Duodenal mucosa (tissue), 2 donors: ENCODE measurements around the gene AP2A2.

Source experiments
- H3K27ac ChIP-seq: one replicate; pipeline ENCODE4 v1.7.0; 2013; ENCODE audit warnings: low read depth, low read length
- H3K27me3 ChIP-seq, 2 donors: one replicate each; pipeline ENCODE4 v1.7.0; 2013; ENCODE audit warnings: low read length in 2 of 2, control low read depth in 1 of 2; ENCODE audit not compliant: insufficient read depth in 2 of 2, control insufficient read depth in 1 of 2
- H3K36me3 ChIP-seq, 2 donors: one replicate each; pipeline ENCODE4 v1.7.0; 2013; ENCODE audit warnings: low read length in 2 of 2, control low read depth in 1 of 2; ENCODE audit not compliant: insufficient read depth in 2 of 2, control insufficient read depth in 1 of 2
- H3K4me1 ChIP-seq, 2 donors: one replicate each; pipeline ENCODE4 v1.7.0; 2013; ENCODE audit warnings: low read length in 2 of 2, control low read depth in 1 of 2; ENCODE audit not compliant: insufficient read depth in 2 of 2, control insufficient read depth in 1 of 2
- H3K4me3 ChIP-seq, 2 donors: one replicate each; pipeline ENCODE4 v1.7.0; 2013; ENCODE audit warnings: low read length in 2 of 2, low read depth in 1 of 2
- H3K9ac ChIP-seq, 2 donors: one replicate each; pipeline ENCODE4 v1.7.0; 2013; ENCODE audit warnings: low read length in 2 of 2, low read depth in 1 of 2
- H3K9me3 ChIP-seq, 2 donors: one replicate each; pipeline ENCODE4 v1.7.0; 2013; ENCODE audit warnings: low read length in 2 of 2, control low read depth in 1 of 2; ENCODE audit not compliant: control insufficient read depth in 1 of 2

Gene AP2A2

DNA sequence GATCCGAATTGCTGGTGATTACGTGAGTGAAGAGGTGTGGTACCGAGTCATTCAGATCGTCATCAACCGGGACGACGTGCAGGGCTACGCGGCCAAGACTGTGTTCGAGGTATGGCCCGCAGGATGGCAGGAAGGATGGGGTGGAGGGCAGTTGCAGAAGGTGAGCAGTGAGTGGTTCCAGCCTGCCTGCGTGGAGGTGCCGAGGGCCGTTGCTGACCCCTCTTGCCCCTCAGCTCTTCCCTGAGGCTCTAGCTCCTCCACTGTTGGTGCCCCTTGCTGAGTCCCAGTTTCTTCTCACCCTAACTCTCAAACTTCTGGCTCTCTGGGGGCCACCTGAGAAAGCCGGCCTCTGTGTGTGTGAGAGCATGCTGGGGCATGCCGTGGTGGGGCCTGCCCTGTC, 66.9 kb downstream of the AP2A2 start:
- H3K27ac ChIP-seq = no peak overlapping the region
- no peak overlapping the region for H3K4me3 ChIP-seq
- no peaks in the 10 kb centered on the region for H3K9me3 ChIP-seq
- no peaks in the 10 kb centered on the region for H3K4me1 ChIP-seq
- no peaks in the 10 kb centered on the region for H3K27me3 ChIP-seq
- H3K36me3 ChIP-seq = peaks cover 34 to 82% of the 10 kb centered on the region in 2 donors
- H3K9ac ChIP-seq = no peak overlapping the region

DNA sequence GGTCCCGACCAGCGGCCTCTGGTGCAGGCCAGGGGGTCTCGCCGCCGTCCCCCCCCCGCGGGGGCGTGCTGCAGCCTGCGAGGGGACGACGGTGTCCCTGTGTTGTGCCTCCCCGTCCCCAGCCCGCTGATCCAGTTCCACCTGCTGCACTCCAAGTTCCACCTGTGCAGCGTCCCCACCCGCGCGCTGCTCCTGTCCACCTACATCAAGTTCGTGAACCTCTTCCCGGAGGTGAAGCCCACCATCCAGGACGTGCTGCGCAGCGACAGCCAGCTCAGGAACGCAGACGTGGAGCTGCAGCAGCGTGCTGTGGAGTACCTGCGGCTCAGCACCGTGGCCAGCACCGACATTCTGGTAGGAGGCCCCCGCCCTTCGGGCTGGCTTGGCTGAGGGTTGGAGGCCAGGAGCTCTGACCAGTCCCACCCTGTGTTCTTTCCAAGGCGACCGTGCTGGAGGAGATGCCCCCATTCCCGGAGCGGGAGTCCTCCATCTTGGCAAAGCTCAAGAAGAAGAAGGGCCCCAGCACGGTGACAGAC, 68.0 kb downstream of the AP2A2 start:
- no peaks in the 10 kb centered on the region for H3K4me1 ChIP-seq
- H3K4me3 ChIP-seq = no peak overlapping the region
- no peaks in the 10 kb centered on the region for H3K27me3 ChIP-seq
- H3K27ac ChIP-seq = no peak overlapping the region
- peaks cover 34 to 73% of the 10 kb centered on the region in 2 donors for H3K36me3 ChIP-seq
- H3K9ac ChIP-seq = no peak overlapping the region
- no peaks in the 10 kb centered on the region for H3K9me3 ChIP-seq

DNA sequence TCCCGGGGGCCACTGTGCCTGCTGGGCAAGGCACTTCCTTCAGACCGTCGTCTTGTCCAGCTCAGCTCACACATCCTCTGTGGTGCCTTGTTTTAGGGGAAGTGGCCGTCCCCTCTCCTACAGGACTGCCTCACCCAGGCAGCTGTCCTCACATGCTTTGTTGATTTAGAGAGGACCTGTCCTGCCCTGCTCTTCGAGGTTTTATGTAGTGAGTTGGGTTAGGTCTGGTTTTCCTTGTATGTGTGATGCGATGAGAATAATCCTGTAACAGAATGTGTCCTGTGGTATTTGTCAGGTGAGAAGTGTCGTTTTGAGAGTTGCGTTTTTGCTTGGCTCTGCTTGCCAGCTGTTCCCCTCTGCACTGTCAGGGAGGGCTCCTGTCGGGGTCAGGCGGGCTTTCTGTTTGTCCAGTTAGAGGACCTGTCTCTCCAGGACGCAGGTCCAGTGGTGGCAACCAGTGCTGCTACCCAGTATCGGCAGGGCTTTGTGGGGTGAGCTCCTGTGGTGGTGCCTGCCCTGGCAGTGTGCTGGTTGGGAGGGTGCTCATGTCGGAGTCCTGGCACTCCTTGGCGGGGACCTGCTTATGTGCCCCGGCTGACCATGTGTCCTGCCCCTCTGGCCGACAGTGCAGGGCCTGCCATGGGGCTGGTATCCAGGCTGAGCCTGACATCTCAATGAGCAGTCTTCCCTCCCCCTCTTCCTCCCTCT, 69.5 kb downstream of the AP2A2 start:
- Histone ChIP-seq H3K27me3 (no peaks in the 10 kb centered on the region), H3K9me3 (no peaks in the 10 kb centered on the region), H3K27ac (no peak overlapping the region), H3K36me3 (peaks cover 24 to 61% of the 10 kb centered on the region in 2 donors), H3K4me3 (no peak overlapping the region), H3K9ac (no peak overlapping the region), H3K4me1 (no peaks in the 10 kb centered on the region)

- no peaks in the 10 kb centered on the region for H3K9me3 ChIP-seq
- no peaks in the 10 kb centered on the region for H3K4me1 ChIP-seq
- H3K36me3 ChIP-seq = peaks cover 22 to 64% of the 10 kb centered on the region in 2 donors
- H3K27me3 ChIP-seq = no peaks in the 10 kb centered on the region
- no peak overlapping the region for H3K27ac ChIP-seq
- no peak overlapping the region for H3K9ac ChIP-seq
- H3K4me3 ChIP-seq = no peak overlapping the region
These were observed 70.2 kb downstream of the AP2A2 start for GRCh38 chr11:995752-996420.

DNA sequence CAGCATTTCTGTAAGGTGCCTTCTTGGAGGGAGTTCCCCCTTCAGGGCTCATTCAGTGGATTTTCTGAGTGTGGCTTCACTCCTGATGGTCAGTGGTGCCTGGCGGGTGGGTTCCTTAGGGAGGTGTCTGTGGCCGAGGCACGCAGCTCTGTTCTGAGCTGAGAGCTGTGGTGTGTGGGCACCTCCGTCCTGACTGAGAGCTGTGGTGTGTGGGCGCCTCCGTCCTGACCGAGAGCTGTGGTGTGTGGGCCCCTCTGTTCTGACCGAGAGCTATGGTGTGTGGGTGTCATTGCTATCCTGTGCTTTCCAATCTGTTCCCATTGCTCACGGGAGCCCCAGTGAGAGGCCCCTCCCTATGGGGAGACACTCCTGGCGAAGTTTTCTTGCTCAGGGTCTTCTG, 71.0 kb downstream of the AP2A2 start:
- Histone ChIP-seq H3K27ac (no peak overlapping the region), H3K4me3 (no peak overlapping the region), H3K9ac (no peak overlapping the region), H3K27me3 (no peaks in the 10 kb centered on the region), H3K9me3 (no peaks in the 10 kb centered on the region), H3K4me1 (no peaks in the 10 kb centered on the region), H3K36me3 (peaks cover 25 to 65% of the 10 kb centered on the region in 2 donors)

DNA sequence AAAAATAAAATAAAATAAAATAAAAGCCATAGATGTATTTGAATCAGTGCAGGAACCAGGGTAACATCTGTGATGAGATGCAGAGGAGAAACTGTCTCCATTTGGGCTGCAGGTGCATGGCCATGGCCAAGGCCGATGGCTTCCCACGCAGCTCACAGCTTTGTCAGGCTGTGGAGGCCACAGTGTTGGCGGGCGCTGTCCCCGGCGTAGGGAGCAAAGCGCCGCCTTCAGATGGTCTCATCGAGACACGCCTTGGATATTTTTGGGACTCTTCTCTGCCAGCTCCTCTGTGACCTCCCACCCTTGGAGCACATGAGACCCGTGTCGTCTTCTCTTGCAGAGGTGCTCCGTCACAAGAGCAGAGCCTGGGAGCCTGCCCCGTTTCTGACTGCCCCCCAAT, 72.2 kb downstream of the AP2A2 start:
- peaks cover 26 to 63% of the 10 kb centered on the region in 2 donors for H3K36me3 ChIP-seq
- H3K27me3 ChIP-seq = no peaks in the 10 kb centered on the region
- no peak overlapping the region for H3K9ac ChIP-seq
- H3K27ac ChIP-seq = no peak overlapping the region
- H3K9me3 ChIP-seq = no peaks in the 10 kb centered on the region
- no peaks in the 10 kb centered on the region for H3K4me1 ChIP-seq
- H3K4me3 ChIP-seq = no peak overlapping the region

GRCh38 chr11:999009-999408, 73.3 kb downstream of the AP2A2 start:
- Histone ChIP-seq H3K27me3 (no peaks in the 10 kb centered on the region), H3K36me3 (peaks cover 23 to 62% of the 10 kb centered on the region in 2 donors), H3K4me3 (no peak overlapping the region), H3K9ac (no peak overlapping the region), H3K4me1 (no peaks in the 10 kb centered on the region), H3K9me3 (no peaks in the 10 kb centered on the region), H3K27ac (no peak overlapping the region)

GRCh38 chr11:1000357-1001278, 74.9 kb downstream of the AP2A2 start:
- Histone ChIP-seq H3K4me3 (no peak overlapping the region), H3K27ac (no peak overlapping the region), H3K9me3 (no peaks in the 10 kb centered on the region), H3K36me3 (peaks cover 22 to 64% of the 10 kb centered on the region in 2 donors), H3K9ac (no peak overlapping the region), H3K4me1 (no peaks in the 10 kb centered on the region), H3K27me3 (no peaks in the 10 kb centered on the region)

- Histone ChIP-seq H3K27ac (no peak overlapping the region), H3K4me1 (no peaks in the 10 kb centered on the region), H3K9me3 (no peaks in the 10 kb centered on the region), H3K27me3 (no peaks in the 10 kb centered on the region), H3K4me3 (no peak overlapping the region), H3K36me3 (peaks cover 16 to 69% of the 10 kb centered on the region in 2 donors), H3K9ac (no peak overlapping the region)
These were observed 76.1 kb downstream of the AP2A2 start for GRCh38 chr11:1001617-1002405.
